DMS 273 (cell line): ENCODE data around the gene GEMIN5.
"Not testable (repeated sequence)": the region's sequence is repeated elsewhere in the genome, so short reads cannot be mapped to it uniquely, and the experiment has no call there.

Experiments
- DNase-seq: peaks from one replicate; lab custom pipeline; 2025; ENCODE audit not compliant: unreplicated experiment; lab: John Stamatoyannopoulos, UW

The GEMIN5 gene

GRCh38 chr5:154937718-154938466 is at the start of gene GEMIN5:
Gene GEMIN5 (minus strand): TSS chr5:154938211. CDS start chr5:154938133, 78 bp downstream.
- peak; percentile 96 for DNase-seq

- no peak for DNase-seq
Observed at GRCh38 chr5:154986151-154986550, 48.1 kb upstream of the GEMIN5 start.

- DNase-seq: no peak
Observed at GRCh38 chr5:154984946-154985516, 47.0 kb upstream of the GEMIN5 start.

- not testable (repeated sequence) for DNase-seq
Observed at GRCh38 chr5:154978294-154978693, 40.3 kb upstream of the GEMIN5 start.

- no peak for DNase-seq
Observed at GRCh38 chr5:154977409-154977808, 39.4 kb upstream of the GEMIN5 start.

- not testable (repeated sequence) for DNase-seq
Observed at GRCh38 chr5:154976082-154976481, 38.1 kb upstream of the GEMIN5 start.

GRCh38 chr5:154972476-154973080 is 34.6 kb upstream of the GEMIN5 start:
- peak; percentile 73 for DNase-seq

GRCh38 chr5:154971501-154971900 is 33.5 kb upstream of the GEMIN5 start:
- no peak for DNase-seq

GRCh38 chr5:154970759-154971158 is 32.7 kb upstream of the GEMIN5 start:
- DNase-seq: no peak

GRCh38 chr5:154968953-154969352 is 30.9 kb upstream of the GEMIN5 start:
- no peak for DNase-seq

GRCh38 chr5:154967421-154968024 is 29.5 kb upstream of the GEMIN5 start:
- DNase-seq: peak; percentile 33

GRCh38 chr5:154966874-154967273 is 28.9 kb upstream of the GEMIN5 start:
- no peak for DNase-seq

- DNase-seq: no peak
Observed at GRCh38 chr5:154966081-154966841, 28.2 kb upstream of the GEMIN5 start.

GRCh38 chr5:154962494-154962893 is 24.5 kb upstream of the GEMIN5 start:
- DNase-seq: no peak

- DNase-seq: no peak
Observed at GRCh38 chr5:154956712-154957111, 18.7 kb upstream of the GEMIN5 start.

- DNase-seq: no peak
Observed at GRCh38 chr5:154949781-154950180, 11.8 kb upstream of the GEMIN5 start.

- no peak for DNase-seq
Observed at GRCh38 chr5:154948313-154948712, 10.3 kb upstream of the GEMIN5 start.

- DNase-seq: no peak
Observed at GRCh38 chr5:154947778-154948177, 9.8 kb upstream of the GEMIN5 start.

- peak; percentile 46 for DNase-seq
Observed at GRCh38 chr5:154945695-154946301, 7.8 kb upstream of the GEMIN5 start.

GRCh38 chr5:154944716-154945115 is 6.7 kb upstream of the GEMIN5 start:
- DNase-seq: no peak

- DNase-seq: no peak
Observed at GRCh38 chr5:154943527-154943926, 5.5 kb upstream of the GEMIN5 start.
